Right hindlimb (tissue), 1 donor: Measurements from ENCODE around the gene P2RX6.
"Not testable (repeated sequence)": the region's sequence is repeated elsewhere in the genome, so short reads cannot be mapped to it uniquely, and the experiment has no call there.

Experiments used
- DNase-seq: peaks from one replicate; pipeline ENCODE4 v3.0.0-alpha.2; 2018

Gene P2RX6

DNA sequence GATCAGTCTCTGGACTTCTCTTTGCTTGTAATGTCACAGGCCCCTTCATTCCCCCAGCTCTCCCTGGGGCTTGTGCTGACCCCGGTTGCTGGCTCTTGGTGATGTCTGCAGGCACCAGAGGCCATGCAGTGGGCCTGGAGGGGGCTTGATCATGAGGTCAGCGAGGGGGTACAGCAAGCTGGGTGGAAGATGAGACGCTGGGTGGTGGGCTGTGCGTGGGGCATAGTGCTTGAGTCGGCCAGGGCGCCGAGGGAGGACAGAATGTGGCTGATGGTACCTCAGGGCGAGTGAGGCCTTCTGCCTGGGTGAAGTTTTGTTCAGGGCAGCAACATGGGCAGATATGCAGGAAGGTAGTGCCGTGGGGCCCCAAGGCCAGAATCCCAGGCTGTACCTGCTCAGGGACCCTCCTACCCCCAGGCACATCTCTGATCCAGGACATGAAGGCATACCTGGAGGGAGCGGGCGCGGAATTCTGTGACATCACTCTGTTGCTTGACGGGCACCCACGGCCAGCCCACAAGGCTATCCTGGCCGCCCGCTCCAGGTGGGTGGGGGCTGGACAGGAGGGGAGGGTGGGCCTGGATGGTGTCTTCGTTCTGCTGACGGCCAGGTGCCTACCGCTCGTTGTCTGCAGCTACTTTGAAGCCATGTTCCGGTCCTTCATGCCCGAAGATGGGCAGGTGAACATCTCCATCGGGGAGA is 19.5 kb upstream of the P2RX6 start:
- no peak for DNase-seq

DNA sequence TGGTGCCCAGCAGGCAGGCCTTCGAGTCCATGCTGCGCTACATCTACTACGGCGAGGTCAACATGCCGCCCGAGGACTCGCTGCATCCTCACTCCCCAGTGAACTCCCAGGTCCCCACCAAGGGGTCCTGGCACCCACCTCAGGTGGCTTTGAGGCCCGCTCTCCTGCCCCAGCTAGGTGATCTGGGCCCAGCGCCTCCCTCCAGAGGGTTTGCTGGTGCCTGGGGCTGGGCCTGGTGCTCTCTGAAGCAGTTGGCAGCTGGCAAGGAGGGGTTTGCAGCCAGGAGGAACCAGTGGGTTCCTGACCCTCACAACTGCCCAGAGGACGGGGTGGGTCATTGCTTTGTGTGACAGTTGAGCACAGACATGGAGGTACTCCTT is 18.9 kb upstream of the P2RX6 start:
- DNase-seq: no peak

DNA sequence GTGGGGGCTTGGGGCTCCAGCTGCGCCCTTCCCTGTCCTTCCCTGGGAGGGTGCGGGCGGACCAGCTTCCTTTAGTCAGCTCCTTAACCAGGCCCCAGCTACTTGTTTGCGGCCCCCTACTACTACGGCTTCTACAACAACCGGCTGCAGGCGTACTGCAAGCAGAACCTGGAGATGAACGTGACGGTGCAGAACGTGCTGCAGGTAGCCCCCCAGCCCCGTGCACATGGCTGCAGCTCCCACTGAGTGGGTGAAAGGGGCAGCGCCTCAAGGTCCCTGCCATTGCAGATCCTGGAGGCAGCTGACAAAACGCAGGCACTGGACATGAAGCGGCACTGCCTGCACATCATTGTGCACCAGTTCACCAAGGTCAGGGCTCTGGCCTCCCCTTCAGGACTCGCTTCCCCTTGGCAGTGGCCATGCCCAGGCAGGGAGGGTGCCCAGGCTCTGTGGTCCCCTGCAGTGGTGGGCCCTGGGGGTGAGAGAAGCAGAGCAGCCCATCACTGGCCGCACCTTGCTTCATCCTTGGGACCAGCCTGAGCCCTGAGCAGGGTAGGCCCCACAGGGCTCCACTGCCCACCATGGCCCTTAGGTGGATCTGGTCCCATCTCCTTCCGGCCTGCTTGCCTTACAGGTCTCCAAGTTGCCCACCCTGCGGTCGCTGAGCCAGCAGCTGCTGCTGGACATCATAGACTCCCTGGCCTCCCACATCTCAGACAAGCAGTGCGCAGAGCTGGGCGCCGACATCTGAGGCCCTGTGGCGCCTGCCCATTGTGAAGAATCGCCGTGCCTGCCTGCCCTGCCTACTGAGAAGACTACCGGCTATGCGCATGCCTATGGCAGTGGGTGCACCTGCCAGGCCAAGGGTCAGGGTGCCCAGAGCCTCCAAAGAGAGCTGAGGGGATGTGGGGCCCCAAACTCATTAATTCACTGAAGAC is 18.1 kb upstream of the P2RX6 start:
- no peak for DNase-seq

DNA sequence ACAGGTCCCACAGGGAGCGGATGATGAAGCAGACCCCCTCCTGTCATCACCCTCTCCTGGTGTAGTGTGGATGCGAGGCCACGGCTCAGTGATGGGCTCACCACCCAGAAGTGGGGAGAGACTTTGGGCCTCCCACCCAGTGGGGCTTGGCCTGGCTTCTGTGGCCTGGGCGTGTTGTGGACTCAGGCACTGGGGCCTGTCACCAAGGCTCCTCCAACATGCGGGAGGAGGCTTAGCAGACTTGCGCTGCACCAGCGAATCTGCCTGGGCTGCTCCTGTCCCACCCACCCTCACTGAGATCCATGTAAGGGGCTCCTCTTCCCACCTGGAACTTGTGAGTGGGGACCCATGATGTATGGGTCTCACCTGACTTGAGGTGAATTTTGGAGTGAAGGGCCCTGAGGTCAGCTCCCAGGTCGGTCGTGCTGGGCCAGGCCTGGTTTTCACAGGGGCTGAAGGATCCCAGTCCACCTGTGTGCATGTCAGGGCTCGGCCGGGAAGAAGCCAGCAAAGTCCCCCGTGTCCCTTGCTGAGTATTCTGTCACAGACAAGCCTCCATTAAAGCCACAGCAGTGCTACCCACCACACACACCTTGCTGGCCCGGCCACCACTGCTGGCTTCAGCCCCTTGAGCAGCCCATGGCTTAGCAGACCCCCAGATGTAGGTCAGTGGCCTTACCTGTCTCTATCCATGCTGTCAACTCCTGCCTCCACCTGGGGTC is 17.3 kb upstream of the P2RX6 start:
- no peak for DNase-seq

DNA sequence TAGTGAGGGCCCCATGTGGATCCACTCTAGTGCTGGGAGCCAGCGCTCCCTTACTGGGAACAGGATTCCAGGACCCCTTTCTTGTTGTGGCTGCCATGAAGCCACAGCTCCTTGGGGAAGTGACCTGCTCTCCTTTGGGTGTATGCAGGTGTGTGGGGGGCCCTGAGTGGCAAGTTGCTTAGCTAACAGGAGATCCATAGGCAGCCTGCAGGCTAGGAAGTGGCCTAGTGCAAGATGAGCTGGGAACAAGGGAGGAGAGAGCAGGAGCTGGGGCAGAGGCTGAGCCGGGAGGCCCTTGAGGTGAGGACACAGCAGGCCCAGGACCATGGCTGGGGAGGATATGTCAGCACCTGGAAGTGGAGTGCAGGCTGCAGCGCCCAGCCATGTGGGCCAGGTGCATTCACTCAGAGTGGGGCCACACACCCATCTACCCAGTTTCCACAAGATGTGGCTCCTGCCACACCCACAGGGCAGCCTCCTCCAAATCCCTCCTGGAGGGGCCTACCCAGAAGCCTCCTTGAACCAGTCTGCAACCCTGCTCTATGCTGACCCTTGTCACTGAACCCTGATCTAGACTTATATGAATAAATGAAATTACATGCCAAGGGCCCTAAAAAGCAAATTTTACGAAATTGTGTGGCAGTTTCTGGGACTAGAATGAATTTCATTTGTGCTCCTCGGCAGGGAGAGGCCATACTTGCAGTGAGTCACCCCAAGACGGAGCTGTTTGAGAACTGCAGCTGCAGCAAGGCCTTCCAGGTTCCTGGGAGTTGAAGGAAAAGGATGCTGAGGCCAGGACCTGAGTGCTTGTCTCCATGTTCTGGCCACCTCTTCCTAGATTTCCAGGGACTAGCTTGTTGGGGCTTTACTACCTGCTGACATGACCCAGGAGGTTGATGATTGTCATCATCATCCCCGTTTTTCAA is 16.3 kb upstream of the P2RX6 start:
- DNase-seq: no peak

DNA sequence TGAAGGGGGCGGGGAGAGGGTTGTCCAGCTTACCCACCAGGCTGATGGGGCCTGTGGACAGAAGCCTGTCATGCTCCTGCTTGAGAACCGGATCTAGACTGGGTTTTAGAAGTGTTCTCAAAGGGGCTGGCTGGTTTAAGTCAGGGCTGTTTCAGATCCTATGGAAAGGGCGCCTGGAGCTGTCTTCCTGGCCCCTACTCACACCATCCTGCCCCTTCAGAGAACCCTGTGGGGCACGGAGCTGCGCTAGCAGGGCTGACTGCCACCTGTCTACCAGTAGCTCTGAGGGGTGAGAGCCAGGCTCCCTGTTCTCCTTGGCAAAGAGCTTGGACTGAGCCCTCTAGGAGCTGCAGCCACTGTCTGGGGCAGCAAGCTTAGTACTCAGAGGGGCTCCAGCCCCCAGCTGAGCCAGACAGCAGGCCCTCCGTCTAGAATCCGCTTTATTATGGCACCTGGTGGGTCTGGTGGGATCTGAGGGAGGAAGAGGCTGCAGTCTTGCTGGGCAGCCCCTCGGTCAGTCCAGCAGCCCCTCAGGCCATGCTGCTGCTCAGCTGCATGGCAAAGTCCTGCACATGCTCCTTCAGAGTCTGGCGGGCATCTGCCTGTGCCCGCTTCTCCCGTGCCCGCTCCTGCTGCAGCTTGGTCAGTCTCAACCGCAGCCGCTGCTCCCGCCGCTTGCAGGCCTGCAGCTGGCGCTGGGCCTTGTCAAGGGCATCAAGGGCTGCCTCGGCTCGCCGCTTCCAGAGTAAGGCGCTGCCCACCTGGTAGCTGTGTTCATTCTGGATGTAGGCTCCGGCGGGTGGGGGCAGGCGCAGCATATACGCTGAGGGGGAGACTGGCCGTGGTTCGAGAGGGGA is 15.4 kb upstream of the P2RX6 start:
- DNase-seq: no peak

DNA sequence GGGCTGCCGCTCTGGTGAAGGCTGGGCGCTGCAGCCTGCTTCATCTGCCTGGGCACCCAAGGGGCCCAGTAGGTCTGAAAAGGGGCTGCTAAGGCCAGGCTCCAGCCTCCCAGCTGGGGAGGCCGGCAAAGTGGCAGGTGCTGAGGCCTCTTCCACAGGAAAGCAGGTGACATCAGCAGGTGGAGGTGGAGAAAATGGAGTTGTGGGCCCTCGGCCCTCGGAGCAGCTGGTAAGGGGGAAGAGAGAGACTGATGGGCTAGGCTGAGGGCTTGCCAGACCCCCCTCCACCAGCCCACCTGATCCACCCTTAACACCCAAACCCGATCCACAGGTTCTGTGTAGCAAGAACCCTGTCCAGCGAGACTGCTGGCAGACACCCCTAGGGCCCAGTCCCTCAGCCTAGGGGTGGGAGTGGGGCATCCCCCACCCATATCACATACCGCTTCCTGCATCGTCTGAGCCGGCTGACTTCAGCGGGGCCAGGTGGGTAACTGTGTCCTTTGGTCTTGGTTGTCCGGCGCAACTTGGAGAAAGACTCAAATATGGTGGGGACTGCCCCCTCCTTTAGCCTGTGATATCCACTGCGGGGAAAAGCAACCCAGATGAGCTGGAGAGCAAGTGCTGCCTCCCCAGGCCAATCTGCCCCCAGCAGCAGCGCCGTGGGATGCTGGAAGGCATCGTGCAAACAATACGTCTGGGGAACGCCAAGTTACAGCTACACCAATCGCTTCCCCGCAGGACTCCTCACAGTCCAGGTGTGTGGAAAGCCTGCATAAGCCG is 14.6 kb upstream of the P2RX6 start:
- DNase-seq: no peak

DNA sequence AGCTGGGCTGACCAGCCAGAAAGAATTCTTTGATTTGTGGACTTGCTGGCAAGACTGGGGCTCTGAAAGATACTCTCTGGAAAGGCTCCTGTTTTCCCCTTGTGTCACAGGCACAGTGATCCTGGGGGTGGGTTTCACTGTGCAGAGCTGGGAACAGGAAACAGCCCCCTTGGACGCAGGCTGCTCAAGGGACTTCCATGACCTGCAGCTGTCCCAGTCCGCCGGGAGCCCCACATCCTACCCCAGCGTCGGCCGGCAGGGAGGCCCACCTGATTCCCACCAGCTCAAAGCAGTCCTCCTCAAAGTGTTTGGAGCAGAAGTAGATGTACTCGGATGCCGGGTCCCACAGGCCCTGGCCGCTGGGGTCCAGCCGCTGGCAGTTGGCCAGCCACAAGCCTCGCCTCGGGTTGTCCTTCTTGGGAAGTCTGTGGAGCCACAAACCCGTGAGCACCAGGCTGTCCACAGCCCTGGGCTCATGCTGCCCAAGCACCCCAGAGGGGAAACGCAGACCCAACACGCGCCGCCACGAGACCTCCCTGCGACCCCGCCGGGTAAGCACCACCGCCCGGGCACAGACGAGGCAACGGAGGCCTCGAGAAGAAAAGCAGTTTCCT is 13.9 kb upstream of the P2RX6 start:
- no peak for DNase-seq

DNA sequence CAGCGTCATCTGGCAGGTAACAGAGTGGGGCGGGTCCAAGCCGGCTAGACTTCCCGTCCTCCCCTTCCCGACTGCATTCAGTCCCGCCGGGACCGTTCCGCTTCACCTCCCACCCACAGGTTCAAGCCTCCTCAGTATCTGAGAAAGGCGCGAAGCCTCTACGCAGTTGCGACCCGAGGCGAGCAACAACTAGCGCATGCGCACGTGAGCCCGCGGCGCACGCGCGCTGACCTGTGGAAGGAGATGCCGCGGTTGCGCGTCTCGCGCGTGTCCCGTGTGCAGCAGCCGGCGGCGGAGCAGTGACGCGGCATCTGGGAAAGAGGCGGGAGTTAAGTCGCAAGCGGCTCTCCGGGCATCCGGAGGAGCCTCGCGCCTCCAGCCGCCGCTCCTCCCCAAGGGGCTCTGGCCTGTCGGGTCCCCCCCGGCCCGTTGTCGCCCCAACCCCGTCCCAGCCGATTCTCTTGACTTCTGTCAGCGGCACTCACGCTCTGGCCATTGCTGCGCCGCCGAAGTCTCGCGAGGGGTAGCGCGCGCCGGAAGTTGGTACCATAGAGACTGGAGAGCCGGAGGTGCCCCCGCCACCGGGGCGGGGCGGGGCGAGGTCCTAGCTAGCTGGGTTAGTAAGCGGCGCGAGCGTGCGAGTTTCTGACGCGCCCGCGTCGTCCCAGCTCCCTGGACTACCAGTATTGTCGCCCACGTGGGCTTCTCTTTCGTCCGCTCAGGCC is 13.2 kb upstream of the P2RX6 start, which contains the start of gene THAP7:
THAP7 (minus strand) TSS at position 518 of the 725 bp plus-strand sequence; CDS start at position 311, 207 bp downstream.
- peak; percentile 97 for DNase-seq

DNA sequence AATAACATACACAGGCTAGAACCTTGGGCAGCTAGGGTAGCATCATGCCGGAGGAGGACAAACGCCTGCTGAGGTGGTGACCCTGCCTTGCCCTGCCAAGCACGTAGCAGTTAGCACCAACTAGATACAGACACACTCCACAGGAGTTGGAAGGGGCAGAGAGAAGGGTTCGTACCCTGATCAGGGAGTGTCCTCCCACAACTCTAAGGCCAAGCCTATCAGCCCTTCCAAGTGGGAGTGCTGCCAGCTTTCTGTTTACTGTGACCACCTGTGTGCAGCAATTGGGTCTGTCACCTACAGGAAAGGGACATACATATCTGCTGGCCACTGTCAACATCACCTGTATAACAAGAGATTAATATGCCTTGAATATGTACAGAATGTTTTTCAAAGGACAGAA is 11.2 kb upstream of the P2RX6 start:
- DNase-seq: no peak

DNA sequence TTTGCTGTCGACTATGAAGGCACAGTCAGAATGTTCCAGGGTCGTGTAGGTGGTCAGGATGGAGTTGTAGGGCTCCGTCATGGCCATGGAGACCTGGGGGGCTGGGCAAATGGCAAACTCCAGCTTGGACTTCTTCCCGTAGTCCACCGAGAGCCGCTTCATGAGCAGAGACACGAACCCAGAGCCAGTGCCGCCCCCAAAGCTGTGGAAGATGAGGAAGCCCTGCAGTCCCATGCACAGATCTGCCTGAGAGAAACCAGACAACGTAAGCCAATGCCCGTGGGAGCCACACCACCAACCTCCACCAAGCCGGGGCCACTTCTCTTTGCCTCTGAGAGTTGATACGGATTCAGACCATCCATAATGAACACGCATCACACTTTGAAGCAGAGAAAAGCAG is 5.8 kb upstream of the P2RX6 start:
- DNase-seq: not testable (repeated sequence)

DNA sequence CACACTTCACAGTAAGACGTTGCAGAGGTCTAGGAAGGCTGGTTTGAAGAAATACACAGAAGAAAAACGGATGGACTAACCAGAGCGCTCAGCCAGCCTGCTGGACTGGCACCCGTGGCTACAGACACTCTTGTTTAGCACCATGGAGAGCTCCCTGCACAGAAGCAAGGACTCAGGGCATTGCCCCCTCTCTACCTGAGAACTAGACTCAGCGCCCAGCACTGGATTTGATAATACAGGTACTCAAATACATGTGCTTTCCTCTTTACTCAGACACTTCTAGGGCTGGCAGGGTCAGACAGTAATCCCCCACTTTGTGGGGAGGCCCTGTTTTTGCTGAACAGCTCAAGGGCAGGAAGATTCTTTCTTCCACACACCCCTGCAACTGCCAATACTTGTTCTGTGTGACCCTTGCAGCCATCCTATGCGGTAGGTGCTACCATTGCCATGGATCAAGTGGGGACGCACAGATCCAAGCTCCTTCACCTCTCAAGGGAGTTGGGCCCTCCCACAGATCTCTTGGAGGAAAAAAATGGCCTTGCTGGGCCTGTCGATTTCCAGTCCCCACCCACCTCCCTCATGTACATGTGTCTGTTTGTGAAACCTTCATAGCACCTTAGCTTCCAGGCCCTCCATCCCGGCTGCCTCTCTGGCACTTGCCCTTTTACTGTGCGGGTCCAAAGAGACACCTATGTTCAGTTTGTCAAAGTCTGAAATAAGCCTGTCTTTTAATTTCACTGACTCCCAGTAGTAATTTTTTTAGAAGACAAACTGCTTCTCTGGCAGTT is 5.1 kb upstream of the P2RX6 start:
- DNase-seq: no peak

DNA sequence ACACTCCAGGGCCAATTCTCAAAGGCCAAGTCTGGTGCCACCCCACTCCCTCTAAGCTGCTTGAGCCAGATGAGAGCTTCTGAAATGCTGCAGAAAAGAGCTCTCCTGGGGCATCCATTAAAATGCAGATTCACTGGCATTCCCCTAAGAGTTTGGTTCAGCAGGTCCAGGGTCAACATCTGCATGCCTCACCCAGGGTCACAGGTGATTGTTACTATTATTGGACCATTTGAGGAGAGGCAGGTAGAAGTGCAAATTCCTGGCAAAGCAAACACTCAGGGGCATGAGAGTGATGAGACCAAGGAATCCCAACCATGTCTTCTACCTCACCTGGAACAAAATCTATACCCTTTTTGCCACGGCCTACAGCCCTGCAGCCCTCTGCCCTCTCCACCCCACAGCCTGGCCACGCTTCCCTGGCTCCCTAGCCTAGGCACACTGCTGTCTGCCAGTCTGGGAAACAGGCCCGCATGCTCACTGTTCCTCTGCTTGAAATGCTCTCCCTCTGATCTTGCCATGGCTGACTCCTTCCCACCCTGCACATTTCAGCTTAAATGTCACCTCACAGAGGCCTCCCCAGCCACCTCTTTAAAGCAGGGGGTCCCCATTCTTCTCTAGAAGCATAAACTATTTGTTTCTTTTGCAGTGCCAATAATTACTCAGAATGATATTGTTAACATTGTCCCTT is 4.4 kb upstream of the P2RX6 start:
- DNase-seq: no peak

DNA sequence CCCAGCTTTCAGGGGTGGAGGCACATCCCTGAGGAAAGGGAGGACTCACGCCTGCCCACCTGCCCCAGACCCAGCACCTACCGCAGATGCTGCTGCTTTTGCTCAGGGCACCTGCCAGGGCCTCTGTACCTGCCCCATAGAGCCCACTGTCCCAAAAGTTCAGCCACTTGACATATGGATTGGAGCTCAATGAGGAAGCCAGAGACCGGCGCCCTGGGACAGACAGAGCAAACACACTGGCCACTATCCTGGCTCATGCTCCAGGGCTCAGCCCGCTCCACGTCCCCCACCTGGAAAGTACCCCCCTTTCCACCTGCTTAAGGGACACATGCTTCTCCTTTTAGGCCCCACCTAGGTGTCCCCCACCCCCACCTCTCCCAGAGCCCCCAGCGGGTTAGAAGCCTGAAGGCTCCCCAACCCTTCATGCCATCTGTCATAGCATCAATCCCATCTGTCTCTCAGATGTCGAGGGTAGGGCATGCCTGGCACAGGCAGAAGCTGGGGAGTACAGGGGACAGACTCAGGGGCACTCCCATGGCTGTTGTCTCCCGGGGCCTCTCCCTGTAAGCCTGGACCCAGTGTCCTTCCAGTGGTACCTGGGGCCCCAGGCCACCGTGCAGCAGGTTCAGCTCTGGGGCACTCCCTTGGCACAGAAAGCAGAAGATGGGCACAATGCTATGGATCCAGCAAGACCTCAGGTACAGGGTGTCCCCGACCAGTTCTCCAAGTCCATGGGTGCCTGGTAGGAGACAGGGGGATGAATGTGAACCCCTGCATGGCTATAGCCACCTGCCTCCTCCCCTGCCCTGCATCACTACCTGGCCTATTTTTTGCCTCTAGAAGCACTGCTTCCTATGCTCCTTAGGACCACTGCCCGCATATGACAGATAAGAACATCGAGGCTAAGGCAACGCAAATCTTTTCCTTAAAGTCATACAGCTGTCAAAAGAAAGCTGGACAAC is 2.2 kb upstream of the P2RX6 start:
- no peak for DNase-seq

DNA sequence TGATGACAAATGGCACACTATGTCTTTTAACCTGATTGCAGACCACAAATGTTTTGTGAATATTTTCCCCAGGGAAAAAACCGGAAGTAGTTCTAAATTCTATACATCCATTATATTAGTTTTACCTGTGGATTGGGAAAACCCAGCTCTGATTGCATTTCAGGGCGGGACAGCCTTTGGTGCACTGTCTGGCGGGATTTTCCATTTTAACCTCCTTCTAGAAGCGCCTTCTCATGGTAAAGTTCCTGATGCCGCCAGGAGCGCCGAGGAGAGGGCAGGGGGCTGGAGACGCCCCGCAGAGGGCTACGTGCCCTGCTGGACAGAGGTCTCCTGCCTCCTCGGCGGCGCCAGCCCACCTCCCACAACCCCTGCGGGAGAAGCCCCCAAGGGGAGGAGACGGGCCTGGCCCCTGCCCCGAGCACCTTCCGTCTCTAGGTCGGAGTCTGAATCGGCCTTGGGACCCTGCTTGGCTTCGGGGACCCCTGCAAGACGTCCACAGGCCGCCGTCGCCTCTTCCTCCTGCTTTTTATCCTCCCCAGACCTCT is 1.2 kb upstream of the P2RX6 start:
- no peak for DNase-seq

DNA sequence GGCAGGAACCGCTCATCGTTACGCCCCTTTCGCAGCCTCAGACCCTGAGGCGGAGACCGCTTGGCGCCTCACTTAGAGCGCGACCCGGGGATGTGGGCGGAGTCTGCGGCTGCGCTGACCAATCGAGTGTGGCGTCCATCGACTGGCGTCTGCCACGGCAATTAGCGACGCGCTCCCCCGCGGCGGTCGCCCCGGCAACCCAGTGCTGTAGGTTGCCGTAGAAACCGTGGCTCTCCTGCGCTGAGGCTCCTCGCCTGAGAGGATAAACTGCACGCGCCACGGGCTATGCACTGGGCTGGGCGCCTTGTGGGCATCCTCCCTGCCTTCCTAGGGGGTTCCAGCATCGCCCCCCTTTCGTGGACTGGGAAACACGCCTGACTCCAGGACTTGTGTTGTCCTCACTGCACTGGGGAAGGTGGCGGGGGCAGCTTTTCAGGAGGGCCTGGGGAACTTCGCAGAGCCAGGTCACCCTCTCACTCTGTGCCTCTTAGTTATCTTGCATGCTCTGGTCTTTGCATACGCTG is 701 bp upstream of the P2RX6 start:
- peak; percentile 95 for DNase-seq
